DLD1 (cell line): Measurements from ENCODE around the gene SAT2.
"Not testable (repeated sequence)": the region's sequence is repeated elsewhere in the genome, so short reads cannot be mapped to it uniquely, and the experiment has no call there.

Experiments
- in situ Hi-C: cut with HindIII; loops from 2 replicates; pipeline ENCODE4 v1.10.0; 2017; ENCODE audit warnings: low sequenced_read_pairs

SAT2 gene

DNA sequence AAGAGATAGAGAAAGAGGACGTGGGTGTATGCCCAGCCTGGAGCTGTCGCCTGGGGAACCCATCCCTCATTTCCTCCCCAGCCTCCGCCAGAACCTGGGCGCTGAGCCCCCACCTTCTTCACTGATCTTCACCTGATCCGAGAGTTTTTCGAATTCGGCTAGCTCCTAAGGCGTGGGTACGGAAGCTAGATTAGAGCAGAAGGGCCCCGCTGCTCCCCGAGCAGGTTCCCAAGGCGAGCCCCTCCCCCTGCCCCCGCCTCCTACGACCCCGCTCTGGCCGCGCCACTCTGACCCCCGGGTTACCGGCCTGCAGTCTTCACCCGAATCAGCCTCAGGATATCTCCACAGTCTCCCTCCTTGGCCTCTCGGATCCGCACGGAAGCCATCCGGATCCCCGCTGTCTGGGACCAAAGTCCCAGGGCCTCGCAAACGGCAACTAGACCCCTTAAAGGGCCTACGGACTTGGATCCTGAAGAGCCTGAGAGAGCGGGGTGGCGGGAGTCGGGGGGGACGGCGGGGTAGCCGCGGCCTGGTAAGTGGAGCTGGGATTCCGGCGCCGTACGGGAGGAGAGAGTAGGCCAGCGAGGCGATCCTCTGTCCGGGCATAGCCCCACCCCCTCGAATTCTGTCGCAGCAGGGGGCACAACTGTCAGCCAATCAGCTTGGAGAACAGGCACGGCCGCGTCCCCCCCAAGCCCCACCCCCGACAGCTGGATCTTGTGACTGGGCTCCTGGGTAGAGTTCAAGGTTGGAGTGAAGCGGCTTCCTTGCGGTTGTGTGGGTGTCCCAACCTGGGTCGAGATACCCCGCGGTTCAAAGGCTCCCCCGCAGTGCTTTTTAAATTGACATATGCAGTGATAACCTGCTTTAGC is at the start of gene SAT2:
SAT2 (minus strand) TSS at position 572 of the 872 bp plus-strand sequence; CDS start at position 386, 186 bp downstream.
- in situ Hi-C loops = no loop called here

DNA sequence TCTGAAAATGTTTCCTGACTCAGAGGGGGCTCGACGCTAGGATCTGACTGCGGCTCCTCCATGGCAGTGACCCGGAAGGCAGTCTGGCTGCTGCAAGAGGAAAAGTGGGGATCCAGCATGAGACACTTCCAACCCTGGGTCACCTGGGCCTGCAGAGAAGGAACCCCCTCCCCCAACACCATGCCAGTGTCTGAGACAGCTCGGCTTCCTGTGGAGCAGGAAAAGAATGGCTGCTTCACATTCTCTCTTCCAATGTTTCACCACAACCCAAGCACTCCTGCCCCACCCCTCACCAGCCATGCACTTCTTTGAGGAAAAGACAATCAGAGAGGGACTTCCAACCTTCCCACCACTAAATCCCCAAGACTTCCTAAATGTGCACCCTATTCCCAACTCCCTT is 48.9 kb upstream of the SAT2 start:
- in situ Hi-C loops = no loop called here

DNA sequence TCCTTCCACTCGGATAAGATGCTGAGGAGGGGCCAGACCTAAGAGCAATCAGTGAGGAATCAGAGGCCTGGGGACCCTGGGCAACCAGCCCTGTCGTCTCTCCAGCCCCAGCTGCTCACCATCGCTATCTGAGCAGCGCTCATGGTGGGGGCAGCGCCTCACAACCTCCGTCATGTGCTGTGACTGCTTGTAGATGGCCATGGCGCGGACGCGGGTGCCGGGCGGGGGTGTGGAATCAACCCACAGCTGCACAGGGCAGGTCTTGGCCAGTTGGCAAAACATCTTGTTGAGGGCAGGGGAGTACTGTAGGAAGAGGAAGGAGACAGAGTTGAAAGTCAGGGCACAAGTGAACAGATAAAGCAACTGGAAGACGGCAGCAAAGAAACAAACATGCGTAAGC is 47.3 kb upstream of the SAT2 start:
- in situ Hi-C loops = no loop called here

DNA sequence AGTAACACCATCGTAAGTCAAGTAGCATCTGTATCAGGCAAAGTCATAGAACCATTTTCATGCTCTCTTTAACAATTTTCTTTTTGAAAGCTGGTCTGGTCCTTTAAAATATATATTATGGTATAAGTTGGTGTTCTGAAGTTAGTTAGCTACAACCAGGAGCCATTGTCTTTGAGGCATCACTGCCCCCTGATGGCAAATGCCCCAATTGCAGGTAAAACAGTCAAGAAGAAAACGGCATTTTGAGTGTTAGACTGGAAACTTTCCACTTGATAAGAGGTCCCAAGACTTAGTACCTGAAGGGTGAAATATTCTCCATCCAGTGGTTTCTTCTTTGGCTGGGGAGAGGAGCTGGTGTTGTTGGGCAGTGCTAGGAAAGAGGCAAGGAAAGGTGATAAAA is 45.6 kb upstream of the SAT2 start:
- in situ Hi-C loops = no loop called here

DNA sequence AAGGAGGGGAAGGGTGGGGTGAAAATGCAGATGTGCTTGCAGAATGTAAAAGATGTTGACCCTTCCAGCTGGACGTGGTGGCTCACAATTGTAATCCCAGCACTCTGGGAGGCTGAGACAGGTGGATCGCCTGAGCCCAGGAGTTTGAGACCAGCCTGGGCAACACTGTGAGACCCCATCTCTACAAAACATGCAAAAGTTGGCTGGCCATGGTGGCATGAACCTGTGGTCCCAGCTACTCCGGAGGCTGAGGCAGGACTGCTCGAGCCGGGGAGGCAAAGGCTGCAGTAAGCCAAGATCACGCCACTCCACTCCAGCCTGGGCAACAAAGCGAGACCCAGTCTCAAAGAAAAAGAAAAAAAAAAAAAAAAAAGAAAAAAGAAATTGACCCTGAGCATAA is 40.9 kb upstream of the SAT2 start:
- in situ Hi-C loops = no loop called here

DNA sequence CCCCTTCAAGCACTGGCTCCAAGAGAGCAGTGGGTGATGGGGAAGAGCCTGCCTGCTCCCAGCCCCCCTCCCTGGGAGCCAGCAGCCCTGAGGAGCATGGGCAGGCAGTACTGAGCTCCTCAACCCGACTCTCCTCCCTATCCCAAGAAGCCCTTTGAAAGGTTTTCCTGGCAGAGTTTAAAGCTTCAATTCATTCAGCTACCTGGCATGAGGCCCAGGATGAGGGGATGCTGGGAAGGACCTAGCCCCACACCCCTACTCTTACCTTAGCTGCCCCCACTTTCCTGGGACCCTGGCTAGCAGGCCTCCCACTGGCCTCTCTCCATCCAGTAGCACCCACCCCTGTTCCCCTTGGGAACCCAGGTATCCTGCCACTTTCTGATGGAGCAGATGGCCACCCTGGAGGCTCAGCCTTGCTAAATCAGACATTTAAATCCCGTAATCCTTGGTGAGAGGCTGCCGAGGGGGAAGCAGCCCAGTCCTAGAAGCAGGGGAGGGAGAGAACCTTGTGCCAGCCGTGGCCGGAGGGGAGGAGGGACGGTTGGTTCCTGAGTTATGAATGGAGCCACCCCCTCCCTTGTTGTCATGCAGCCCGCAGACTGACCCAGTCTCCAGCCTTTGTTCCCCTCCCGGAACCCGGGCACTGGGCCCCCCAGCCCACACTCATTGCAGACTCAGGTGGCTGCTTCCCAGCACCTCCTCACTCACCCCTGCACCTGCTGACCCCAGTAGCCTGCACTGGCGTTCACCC is 40.2 kb upstream of the SAT2 start:
- in situ Hi-C loops = no loop called here

DNA sequence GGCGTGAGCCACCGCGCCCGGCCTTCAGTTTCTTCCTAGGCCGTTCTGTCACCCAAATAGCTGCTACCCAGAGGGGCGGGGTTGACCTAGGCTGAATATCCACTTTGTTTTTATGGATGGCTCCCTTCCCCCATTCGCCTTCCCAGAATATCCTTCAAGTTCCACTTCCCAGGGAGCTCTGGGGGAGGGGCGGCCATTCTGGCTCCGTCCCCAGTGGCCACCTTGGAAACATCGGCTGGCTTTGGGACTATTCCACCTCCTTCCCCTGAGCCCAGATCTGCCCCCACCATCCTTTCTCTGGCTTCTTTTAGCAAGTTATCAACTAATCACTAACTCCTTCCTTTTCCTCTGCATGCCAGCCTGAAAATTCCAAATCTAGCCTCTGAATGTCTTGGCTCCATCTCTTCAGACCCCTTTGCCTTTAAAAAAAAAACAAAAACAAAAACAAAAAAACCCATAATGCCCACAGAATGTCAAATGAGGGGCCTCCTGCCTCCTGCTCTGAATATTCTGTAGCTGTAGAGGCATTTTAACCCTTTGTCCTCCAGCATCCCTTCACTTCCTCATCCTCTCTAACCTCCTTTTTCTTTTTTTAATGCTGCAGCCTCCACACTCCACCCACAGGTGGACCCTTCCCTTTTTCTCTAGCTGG is 29.5 kb upstream of the SAT2 start:
- in situ Hi-C loops = no loop called here

DNA sequence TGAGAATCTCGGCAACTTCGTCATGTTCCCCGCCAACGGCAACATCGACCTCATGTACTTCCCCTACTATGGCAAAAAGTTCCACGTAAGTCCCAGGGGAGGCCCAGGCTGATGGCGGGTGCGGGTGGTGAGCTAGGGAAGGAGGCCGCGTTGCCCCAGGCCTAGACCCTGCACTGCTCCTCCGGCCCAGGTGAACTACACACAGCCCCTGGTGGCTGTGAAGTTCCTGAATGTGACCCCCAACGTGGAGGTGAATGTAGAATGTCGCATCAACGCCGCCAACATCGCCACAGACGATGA is 27.9 kb upstream of the SAT2 start:
- in situ Hi-C loops = no loop called here

DNA sequence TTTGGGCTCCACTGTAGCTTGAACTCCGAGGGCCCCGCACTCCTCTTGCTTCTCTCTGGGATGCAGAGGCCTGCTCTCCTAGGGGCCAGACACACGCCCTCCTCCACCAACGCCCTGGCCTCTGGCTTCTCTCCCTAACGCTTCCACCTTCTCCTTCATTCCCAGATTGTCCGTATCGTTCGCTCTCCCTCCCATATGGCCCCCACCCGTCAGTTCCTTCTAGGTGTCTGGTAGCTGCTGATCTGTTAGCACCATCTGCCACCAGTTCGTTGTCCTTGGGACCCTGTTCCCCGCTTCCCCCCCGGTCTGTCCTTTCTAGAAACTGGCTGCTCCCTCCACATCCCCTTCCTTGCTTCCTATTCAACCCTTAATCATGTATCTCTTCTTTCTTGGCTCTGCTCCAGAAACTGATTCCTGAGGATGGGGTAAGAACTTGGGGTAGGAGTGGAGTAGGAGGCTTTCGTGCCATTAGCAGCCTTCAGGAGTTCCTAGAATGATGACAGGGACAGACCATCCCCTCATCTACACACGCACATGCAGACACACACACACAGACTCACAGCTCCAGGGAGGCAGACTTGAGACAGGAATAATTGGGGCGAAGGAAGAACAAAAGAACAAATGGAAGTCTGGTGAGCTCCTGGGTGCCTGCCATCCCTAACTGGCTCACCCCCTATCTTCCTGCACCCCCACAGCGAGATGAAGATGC is 27.4 kb upstream of the SAT2 start:
- in situ Hi-C loops = no loop called here

DNA sequence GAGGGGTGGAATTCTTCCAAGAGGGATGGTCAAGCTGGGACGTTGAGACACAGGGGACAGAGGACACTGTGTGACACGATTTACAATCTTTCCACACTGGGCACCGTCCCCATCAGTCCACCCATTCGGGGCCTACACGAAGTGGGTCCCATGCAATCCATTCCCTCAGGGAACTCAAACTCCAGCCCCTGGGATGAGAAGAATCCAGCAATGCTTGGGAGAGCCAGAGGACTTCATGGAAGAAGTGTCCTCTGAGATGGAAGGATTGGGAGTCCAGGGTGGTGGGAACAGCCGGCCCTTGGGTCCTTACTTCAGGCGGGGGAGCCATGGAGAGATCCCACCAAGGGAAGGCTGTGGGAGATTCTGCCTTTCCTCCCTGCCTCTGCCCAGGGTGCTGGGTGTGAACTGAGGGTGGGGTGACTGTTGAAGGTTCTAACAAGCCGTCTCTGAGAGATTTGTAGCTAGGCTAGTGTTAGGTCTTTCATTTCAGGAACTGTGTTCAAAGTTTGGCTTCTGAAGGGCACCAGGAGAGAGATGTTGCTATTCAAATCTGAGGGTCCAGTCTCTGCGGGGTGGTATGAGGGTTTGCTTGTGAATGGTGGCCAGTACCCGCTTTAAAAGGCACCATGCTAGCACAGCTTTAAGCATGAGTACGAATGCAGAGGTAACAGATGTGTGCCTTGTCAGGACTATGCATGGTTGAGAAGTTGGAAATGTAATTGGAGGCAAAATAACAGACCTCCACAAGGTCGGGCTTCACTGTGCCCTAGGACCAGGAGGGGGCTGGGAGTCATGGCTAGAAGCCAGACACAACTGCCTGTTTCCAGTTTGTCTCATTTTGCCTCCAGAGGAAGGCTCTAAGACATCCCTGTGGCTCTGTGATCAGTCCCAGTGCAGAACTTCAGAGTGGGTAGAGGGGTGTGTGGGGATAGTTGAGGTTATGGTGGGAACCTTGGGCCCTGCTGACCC is 25.1 kb upstream of the SAT2 start:
- in situ Hi-C loops = no loop called here

DNA sequence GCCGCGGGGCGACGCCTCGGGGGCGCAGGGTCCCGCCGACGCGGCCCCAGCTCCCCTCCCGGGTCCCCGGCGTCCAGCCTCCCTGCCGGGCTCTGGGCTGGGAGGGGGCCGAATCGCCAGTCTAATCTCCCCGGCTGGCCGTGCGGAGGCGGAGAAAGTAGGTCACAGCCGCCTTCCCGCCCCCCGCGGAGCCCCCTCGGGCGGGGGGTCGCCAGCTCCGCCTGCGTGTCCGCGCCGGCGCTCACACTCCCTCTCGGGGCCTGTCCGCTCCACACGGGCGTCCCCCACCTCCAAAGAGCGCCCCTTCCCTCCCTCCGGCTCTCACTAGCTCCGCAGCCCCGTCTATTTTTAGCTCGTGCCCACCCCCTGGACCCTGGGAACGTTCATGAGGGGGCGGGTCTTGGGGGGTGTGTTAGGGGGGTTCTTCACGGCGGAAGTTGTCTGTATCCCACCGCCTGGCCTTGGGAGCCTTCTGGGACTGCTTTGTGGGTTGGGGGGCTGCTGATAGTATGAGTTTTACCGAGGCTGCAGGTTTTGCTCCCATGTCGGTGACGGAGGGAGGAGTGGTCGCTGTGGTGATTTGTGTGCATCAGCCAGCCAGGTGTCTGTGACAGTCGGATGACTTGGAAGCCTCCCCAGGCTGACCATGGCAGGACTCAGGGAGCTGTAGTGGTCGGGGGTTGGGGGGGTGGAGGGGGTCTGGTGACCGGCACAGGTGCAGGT is 24.2 kb upstream of the SAT2 start:
- in situ Hi-C loops = no loop called here

DNA sequence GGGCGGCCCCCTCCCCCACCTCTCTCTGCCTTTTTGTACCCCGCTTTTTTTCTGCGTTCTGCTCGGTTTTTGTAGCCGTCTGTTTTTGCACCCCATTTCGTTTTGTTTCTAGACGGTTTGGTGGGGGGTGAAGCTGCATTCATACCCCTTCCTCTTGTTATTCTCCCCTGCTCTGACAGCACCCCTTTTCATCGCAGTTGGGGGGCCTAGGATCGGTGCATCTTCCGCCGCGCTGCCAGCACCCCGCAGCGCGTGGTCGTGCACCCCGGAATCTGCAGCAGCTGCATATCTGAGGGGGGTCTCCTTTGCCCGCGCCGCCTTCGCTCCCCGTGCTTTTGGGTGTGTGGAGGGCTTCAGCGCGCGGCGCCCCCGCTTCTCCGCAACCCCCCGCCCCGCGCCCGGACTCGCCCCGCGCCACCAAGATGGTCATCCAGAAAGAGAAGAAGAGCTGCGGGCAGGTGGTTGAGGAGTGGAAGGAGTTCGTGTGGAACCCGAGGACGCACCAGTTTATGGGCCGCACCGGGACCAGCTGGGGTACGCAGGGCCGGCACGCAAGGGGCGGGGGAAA is 23.6 kb upstream of the SAT2 start:
- in situ Hi-C loops = no loop called here

DNA sequence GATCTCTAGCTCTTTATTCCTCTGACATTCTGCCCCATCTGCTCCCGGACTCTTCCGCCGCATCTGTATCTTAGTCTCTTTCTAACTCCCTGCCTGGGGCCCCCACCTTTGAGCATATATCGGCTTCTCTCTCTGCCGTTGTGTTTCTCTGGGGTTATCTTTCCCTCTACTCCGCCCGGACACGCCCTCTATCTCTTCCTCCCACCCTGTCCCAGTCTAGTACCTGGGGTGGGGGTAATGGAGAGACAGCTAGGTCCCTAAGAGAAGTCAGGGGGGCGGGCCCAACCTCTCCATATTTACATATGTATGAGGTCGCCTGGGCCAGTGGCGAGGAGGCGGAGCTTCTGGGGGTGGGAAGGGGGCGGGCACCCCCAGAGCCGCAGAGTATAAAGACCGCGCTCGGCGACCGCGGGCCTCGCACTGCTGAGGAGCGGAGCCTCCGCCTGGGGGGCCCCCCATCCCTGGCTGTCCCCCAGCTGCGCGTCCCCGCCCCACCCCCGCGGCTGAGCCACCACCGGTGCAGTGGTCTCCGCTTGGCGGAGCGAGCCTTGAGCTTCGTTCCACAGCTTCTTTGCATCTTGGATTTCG is 23.0 kb upstream of the SAT2 start, which contains the start of gene ATP1B2:
ATP1B2 (plus strand) TSS at position 418 of the 588 bp plus-strand sequence. CDS start 593 bp downstream, outside the sequence.
- in situ Hi-C loops = no loop called here

DNA sequence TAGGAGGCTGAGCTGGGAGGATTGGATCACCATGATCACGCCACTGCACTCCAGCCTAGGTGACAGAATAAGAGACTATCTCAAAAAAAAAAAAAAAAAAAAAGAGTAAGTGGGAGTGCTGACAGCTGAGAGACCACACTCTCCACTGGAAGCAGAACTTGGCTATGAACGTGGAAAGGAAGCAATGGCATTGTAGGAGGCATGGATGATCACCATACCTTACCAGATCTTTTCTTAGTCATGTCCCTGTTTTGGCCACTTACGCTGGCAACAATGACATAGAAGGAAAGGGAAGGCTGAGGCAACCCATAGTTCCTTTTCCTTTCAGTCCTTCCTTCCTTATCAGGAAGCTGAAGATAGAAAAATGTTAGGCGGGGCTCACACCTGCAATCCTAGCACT is 19.4 kb upstream of the SAT2 start:
- in situ Hi-C loops = no loop called here

DNA sequence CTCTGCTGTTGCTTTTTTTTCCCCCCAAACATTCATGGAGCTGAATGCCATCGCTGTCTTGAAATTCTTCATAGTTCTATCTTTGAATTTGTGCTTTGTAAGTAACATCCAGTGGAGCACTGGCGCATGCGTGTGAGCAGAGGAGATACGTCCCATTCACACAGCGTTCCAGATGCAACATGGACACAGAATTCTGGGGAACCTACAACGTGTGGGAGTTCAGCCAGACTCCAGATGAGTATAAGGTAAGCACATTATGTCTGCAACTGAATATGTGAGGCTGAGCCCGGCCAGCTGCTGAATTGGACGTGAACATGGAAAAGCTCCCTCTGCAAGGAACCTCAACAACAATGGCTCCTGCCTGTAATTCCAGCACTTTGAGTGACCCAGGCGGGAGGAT is 18.8 kb upstream of the SAT2 start:
- in situ Hi-C loops = no loop called here

DNA sequence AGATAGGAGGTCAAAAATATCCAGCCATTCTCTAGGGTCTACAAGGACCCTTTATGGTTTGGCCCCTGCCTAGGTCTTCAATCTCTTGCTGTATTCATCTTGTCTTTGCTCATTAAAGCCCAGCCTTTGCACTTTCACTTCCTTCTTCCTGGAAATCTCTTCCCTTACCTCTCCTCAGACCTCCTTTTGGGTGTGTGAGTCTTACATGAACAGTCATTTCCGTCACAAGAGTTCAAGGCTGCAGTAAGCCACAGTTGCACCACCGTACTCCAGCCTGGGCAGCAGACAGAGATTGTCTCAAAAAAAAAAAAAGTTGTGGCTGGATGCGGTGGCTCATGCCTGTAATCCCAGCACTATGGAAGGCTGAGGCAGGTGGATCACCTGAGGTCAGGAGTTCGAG is 17.2 kb upstream of the SAT2 start:
- in situ Hi-C loops = no loop called here

DNA sequence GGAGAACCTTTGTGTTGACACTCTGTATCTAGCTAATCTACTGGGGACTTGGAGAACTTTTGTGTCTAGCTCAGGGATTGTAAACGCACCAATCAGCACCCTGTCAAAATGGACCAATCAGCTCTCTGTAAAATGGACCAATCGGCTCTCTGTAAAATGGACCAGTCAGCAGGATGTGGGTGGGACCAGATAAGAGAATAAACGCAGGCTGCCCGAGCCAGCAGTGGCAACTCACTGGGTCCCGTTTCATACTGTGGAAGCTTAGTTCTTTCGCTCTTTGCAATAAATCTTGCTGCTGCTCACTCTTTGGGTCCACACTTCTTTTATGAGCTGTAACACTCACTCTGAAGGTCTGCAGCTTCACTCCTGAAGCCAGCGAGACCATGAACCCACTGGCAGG is 14.0 kb upstream of the SAT2 start:
- in situ Hi-C loops = not testable (repeated sequence)

DNA sequence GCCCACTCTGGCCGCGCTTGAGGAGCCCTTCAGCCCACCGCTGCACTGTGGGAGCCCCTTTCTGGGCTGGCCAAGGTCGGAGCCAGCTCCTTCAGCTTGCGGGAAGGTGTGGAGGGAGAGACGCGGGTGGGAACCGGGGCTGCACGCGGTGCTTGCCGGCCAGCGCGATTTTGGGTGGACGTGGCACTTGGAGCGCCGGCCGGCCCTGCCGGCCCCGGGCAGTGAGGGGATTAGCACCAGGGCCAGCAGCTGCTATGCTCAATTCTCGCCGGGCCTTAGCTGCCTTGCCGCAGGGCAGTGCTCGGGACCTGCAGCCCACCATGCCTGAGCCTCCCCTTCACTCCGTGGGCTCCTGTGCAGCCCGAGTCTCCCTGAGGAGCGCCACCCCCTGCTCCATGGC is 13.2 kb upstream of the SAT2 start:
- in situ Hi-C loops = no loop called here

DNA sequence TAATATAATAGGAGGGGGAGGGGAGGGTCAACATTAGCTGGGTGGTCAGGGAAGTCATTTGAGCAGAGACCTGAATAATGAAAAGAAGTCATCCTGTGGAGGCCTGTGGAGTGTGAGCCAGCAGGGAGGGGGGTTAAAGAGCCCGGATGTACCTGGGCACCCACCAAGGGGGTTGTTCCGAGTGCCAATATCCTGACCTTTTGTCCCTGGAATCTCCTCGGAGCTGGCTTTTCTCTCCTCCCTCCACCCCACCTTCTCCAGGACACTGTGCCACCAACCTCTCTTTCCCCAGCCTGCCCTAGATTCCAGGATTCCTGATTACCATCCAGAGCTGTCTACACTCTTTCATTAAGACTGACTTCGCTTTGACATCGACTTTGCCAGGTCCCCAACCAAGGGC is 8.5 kb upstream of the SAT2 start:
- in situ Hi-C loops = no loop called here
